ENCODE results near the gene TRPM3.

Gene TRPM3

GRCh38 chr9:70642341-70642740 is 479.1 kb downstream of the TRPM3 start (continued):
- no peak for TF ChIP-seq TSHZ2 (CRISPR knock-in tag; IDR thresholded peaks at IDR 0.05)
- TF ChIP-seq TOX (CRISPR knock-in tag; IDR thresholded peaks at IDR 0.05; ENCODE audit: borderline replicate concordance), result no peak
- TF ChIP-seq OSR1 (CRISPR knock-in tag; IDR thresholded peaks at IDR 0.05), result no peak
- no peak for TF ChIP-seq ZNF565 (CRISPR knock-in tag; conservative IDR thresholded peaks at IDR 0.05; ENCODE audit: low read depth)
- no peak for TF ChIP-seq ZNF70 (CRISPR knock-in tag; IDR thresholded peaks at IDR 0.05)
- TF ChIP-seq ZNF8 (CRISPR knock-in tag; IDR thresholded peaks at IDR 0.05), result no peak
- TF ChIP-seq RARB (CRISPR knock-in tag; IDR thresholded peaks at IDR 0.05), result no peak
- TF ChIP-seq ZFP3 (CRISPR knock-in tag; IDR thresholded peaks at IDR 0.05), result no peak
- no peak for TF ChIP-seq ZC3H10 (CRISPR knock-in tag; IDR thresholded peaks at IDR 0.05)
- TF ChIP-seq CSRNP3 (CRISPR knock-in tag; IDR thresholded peaks at IDR 0.05), result no peak

DNA sequence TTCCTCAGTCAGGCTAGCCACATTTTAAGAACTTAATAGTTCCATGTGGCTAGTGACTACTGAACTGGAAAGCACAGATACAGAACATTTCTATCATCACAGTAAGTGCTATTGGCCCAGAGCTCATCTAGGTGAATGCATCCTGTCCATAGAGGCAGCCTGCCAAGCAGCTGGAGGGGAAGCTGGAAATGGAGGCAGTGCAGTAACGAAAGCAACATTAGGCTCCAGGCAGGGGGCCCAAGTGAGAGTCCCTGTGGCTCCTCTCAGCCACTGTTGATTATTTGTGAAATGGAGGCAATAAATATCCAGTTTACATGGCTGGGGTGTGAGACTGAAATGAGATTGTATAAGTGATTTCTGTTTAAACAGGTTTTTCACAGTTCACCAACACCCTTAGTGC is 479.8 kb downstream of the TRPM3 start:
- TF ChIP-seq GLIS3 (CRISPR knock-in tag; IDR thresholded peaks at IDR 0.05) (no peak), ZNF8 (CRISPR knock-in tag; IDR thresholded peaks at IDR 0.05) (no peak), ARNTL (CRISPR knock-in tag; IDR thresholded peaks at IDR 0.05; ENCODE audit: borderline replicate concordance, low read depth) (no peak), RARB (CRISPR knock-in tag; IDR thresholded peaks at IDR 0.05) (no peak), ZNF70 (CRISPR knock-in tag; IDR thresholded peaks at IDR 0.05) (no peak), ZFP3 (CRISPR knock-in tag; IDR thresholded peaks at IDR 0.05) (no peak), POU6F1 (CRISPR knock-in tag; IDR thresholded peaks at IDR 0.05; ENCODE audit: borderline replicate concordance, low read depth) (no peak), OSR1 (CRISPR knock-in tag; IDR thresholded peaks at IDR 0.05) (no peak), ZC3H10 (CRISPR knock-in tag; IDR thresholded peaks at IDR 0.05) (no peak), TSHZ2 (CRISPR knock-in tag; IDR thresholded peaks at IDR 0.05) (no peak), CSRNP3 (CRISPR knock-in tag; IDR thresholded peaks at IDR 0.05) (no peak), ZFP30 (CRISPR knock-in tag; IDR thresholded peaks at IDR 0.05) (no peak), BACH2 (CRISPR knock-in tag; IDR thresholded peaks at IDR 0.05; ENCODE audit: borderline replicate concordance) (no peak), ESRRG (CRISPR knock-in tag; IDR thresholded peaks at IDR 0.05) (no peak), ISL1 (CRISPR knock-in tag; IDR thresholded peaks at IDR 0.05) (no peak)
- TF ChIP-seq, protein P1, sequence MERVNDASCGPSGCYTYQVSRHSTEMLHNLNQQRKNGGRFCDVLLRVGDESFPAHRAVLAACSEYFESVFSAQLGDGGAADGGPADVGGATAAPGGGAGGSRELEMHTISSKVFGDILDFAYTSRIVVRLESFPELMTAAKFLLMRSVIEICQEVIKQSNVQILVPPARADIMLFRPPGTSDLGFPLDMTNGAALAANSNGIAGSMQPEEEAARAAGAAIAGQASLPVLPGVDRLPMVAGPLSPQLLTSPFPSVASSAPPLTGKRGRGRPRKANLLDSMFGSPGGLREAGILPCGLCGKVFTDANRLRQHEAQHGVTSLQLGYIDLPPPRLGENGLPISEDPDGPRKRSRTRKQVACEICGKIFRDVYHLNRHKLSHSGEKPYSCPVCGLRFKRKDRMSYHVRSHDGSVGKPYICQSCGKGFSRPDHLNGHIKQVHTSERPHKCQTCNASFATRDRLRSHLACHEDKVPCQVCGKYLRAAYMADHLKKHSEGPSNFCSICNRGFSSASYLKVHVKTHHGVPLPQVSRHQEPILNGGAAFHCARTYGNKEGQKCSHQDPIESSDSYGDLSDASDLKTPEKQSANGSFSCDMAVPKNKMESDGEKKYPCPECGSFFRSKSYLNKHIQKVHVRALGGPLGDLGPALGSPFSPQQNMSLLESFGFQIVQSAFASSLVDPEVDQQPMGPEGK (CRISPR knock-in tag; IDR thresholded peaks at IDR 0.05; ENCODE audit: borderline replicate concordance), result no peak
- TF ChIP-seq, protein P2, sequence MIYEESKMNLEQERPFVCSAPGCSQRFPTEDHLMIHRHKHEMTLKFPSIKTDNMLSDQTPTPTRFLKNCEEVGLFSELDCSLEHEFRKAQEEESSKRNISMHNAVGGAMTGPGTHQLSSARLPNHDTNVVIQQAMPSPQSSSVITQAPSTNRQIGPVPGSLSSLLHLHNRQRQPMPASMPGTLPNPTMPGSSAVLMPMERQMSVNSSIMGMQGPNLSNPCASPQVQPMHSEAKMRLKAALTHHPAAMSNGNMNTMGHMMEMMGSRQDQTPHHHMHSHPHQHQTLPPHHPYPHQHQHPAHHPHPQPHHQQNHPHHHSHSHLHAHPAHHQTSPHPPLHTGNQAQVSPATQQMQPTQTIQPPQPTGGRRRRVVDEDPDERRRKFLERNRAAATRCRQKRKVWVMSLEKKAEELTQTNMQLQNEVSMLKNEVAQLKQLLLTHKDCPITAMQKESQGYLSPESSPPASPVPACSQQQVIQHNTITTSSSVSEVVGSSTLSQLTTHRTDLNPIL (CRISPR knock-in tag; IDR thresholded peaks at IDR 0.05; ENCODE audit: low read depth), result no peak
- ATAC-seq, result no peak

All from SK-N-SH treated with all-trans-retinoic acid at 6 μM for 48 hours (cell line).